G401.6 (cell line): ENCODE results near the gene MZB1.
A peak's percentile ranks its signal among the peaks of the same experiment; 100 is the strongest.
"Not testable (repeated sequence)": the region's sequence is repeated elsewhere in the genome, so short reads cannot be mapped to it uniquely, and the experiment has no call there.

ENCODE experiments used
- FAIRE-seq: peaks from 2 replicates; lab custom pipeline; 2012; peaks lifted over from hg19 to GRCh38; lab: Jason Lieb, UNC

MZB1 gene

DNA sequence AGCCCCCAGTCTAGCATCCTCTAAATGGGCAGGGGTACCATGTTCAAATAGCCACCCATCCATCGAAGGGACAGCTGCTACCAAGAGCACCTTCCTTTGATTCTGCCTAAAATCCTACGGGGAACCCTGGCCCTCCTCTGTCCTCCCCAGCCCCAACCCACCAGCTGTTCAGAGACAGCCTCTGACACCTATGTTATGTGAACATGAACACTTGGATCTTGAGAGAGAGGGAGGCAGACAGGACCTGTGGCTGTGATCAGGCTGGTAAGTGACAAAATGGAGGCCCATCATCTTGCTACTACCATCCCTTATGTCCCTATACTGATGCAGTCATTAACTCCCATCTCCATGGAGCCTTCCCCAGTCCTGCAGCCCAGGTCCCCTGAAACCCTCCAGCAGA is 14.8 kb downstream of the MZB1 start:
- FAIRE-seq, result no peak

DNA sequence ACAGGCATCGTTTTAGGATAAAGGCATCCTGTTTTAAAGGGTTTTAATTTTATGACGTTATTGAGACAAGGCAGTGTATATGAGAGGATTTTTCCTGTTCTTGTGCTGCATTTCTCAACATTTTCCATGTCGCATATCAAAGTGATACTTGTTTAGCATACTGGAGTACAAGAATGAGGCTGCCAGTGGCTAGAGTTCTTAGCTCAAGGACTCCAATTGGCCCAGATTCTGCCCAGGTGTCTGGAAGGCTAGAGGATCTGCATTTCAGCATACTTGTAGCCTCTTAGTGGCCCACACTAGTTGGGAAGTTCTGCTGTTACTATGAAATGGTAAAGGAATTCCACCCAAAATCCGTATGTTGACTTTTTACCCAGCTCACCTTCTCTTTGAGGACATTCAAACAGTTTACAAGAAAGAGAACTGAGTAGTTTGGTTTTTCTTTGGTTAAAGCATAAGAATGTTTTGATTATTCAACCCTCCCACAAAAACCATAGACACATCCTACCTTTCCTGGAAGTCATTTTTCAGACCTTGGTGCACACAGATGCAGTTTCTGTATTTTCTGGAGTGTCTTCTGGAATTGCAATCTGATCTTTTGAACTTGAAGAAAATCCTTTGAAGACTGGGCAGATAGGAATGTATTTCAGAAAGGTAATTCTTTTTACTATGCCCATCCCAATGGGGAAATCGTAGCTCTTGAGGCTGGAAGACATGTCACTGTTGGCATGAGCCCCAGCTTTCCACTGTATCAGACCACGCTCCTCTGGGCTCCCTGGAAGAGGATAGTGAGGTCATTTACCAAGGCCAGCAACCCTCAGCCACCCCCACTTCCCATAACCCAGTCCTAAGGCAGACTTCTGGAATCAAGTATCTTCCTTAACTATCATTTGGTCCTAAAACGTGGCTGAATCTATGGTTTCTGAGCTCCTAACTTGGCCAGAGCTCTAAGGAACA is 18.0 kb downstream of the MZB1 start:
- FAIRE-seq, result no peak

GRCh38 chr5:139369181-139369580 is 20.5 kb downstream of the MZB1 start:
- no peak for FAIRE-seq

GRCh38 chr5:139368613-139369012 is 21.1 kb downstream of the MZB1 start:
- FAIRE-seq, result peak; percentile 89

DNA sequence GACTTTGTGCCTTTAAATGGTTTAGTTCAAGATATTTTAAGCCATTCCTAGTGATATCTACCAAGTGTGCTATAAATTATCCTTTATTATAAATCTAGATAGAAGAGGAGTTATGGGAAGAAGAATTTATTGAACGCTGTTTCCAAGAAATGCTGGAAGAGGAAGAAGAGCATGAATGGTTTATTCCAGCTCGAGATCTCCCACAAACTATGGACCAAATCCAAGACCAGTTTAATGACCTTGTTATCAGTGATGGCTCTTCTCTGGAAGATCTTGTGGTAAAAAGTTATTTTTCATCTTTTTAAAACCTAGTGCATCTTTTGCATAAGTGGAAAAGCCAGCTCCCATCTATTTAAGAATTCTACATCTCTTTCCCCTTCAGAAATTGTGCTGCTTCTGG is 25.2 kb downstream of the MZB1 start:
- FAIRE-seq, result no peak

- no peak for FAIRE-seq
Observed at GRCh38 chr5:139363937-139364336, 25.8 kb downstream of the MZB1 start.

GRCh38 chr5:139361835-139362429 is 27.8 kb downstream of the MZB1 start:
- FAIRE-seq, result no peak

DNA sequence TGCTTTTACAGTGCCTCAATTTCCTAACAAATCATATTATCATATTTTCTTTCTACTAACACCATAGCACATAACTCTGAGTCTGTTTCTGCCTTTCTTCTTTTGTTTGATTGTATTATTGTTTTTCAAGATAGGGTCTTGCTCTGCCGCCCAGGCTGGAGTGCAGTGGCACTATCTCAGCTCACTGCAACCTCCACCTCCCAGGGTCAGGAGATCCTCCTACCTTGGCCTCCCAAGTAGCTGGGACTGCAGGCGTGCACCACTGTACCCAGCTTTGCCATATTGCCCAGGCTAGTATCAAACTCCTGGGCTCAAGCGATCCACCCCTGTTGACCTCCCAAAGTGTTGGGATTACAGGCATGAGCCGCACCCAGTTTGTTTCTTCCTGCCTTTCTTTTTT is 29.3 kb downstream of the MZB1 start:
- FAIRE-seq, result no peak

- no peak for FAIRE-seq
Observed at GRCh38 chr5:139358064-139358463, 31.6 kb downstream of the MZB1 start.

- FAIRE-seq, result not testable (repeated sequence)
Observed at GRCh38 chr5:139355900-139356299, 33.8 kb downstream of the MZB1 start.

GRCh38 chr5:139354186-139354585 is 35.5 kb downstream of the MZB1 start:
- no peak for FAIRE-seq

DNA sequence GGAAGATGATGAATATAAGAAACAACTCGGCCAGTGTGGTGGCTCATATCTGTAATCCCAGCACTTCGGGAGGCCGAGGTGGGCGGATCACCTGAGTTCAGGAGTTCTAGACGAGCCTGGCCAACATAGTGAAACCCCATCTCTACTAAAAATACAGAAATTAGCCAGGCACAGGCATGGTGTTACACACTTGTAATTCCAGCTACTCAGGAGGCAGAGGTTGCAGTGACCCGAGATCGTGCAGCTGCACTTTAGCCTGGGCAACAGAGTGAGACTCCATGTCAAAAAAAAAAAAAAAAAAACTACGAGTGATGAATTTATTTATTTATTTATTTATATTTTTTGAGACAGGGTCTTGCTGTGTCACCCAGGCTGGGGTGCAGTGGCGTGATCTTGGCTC is 41.9 kb downstream of the MZB1 start:
- FAIRE-seq, result not testable (repeated sequence)

- FAIRE-seq, result not testable (repeated sequence)
Observed at GRCh38 chr5:139345442-139345841, 44.3 kb downstream of the MZB1 start.

- FAIRE-seq, result no peak
Observed at GRCh38 chr5:139344177-139344576, 45.5 kb downstream of the MZB1 start.

GRCh38 chr5:139343476-139343875 is 46.2 kb downstream of the MZB1 start:
- no peak for FAIRE-seq

- no peak for FAIRE-seq
Observed at GRCh38 chr5:139342423-139342723, 47.3 kb downstream of the MZB1 start.

GRCh38 chr5:139341689-139342422 is 47.9 kb downstream of the MZB1 start, which contains the start of gene PAIP2:
PAIP2 (plus strand) TSS chr5:139341854; CDS start chr5:139363785, 21,931 bp downstream.
- FAIRE-seq, result peak; percentile 98

GRCh38 chr5:139341187-139341688 is 48.5 kb downstream of the MZB1 start:
- FAIRE-seq, result no peak

DNA sequence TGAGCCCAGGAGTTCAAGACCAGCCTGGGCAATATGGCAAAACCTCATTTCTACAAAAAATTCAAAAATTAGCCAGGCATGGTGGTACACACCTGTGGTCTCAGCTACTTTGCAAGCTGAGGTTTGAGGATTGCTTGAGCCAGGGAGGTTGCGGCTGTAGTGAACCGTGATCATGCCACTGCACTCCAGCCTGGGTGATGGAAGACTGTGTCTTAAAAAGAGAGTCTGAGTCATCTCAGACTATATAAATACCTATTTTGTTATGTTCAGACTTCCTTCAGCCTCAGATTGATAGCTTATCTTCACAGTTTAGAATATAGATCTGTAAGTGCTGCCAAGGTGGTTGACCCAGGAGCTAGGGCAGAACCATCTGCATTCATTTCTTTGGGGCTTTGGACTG is 49.7 kb downstream of the MZB1 start:
- no peak for FAIRE-seq
